ENCODE results near the gene SEC23B.

Gene SEC23B

DNA sequence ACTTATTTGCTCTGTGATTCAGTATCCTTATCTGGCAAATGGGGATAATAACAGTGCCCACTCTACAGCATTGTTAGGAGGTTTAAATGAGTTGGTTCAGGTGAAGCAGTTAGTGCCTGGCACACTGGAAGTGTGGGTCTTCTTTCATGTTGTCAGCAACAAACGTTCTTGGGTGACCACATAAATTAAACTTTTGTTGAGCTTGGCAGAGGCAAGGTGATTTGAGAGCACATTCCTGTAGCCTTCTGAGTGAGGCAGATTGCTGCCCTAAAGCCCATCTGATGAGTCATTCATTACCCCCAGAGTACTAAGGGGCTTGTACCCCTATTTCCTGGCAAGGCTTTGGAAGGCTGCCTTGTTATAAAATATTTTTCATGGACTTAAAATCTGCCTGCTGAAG is 25.8 kb downstream of the SEC23B start:
- no peaks in the 10 kb centered on the region for H3F3A ChIP-seq (ENCODE audit: insufficient read depth, low read length)
- peaks cover 80% of the 10 kb centered on the region for H3K36me3 ChIP-seq (ENCODE audit: insufficient read depth, low read length)
- no peak overlapping the region for H3K9ac ChIP-seq (ENCODE audit: low read length)

DNA sequence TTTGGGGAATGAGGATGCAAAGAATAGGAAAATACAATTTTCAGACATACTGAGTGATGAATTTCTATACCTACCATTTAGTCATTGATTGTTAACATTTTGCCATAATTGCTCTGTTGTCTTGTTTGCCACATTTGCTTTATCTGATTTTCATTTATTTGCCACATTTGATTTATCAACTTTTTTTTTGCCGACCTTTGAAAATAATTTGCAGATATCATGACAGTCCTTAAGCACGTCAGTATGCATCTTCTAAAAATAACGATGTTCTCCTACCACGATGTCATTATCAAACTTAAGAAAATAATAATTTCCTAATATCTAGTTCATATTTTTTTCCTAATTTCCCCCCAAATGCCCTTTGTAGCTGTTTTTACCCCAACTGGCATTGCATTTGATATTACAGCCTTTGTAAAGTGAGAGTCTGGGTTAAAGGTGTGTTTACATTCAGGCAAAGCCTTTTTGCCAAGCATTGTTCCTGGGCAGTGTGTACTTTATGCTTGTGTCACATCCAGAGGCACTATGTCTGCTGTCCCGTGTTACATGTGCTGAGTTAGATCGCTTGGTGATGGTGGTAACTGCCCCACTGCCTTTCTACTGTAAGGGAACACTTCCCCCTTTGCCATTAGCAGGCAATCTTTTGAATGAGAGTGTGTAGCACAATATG is 26.4 kb downstream of the SEC23B start:
- no peaks in the 10 kb centered on the region for H3K9me3 ChIP-seq (ENCODE audit: low read length)
- H3K4me3 ChIP-seq (ENCODE audit: low read depth, low read length, poor library complexity, severe bottlenecking), result no peak overlapping the region
- peaks cover 77% of the 10 kb centered on the region for H3K36me3 ChIP-seq (ENCODE audit: insufficient read depth, low read length)
- H3K4me2 ChIP-seq (ENCODE audit: low read length), result no peak overlapping the region
- H3K9ac ChIP-seq (ENCODE audit: low read length), result no peak overlapping the region
- H3F3A ChIP-seq (ENCODE audit: insufficient read depth, low read length), result no peaks in the 10 kb centered on the region
- H3K79me2 ChIP-seq (ENCODE audit: insufficient read depth, low read length), result no peaks in the 10 kb centered on the region
- TF ChIP-seq, protein P1, sequence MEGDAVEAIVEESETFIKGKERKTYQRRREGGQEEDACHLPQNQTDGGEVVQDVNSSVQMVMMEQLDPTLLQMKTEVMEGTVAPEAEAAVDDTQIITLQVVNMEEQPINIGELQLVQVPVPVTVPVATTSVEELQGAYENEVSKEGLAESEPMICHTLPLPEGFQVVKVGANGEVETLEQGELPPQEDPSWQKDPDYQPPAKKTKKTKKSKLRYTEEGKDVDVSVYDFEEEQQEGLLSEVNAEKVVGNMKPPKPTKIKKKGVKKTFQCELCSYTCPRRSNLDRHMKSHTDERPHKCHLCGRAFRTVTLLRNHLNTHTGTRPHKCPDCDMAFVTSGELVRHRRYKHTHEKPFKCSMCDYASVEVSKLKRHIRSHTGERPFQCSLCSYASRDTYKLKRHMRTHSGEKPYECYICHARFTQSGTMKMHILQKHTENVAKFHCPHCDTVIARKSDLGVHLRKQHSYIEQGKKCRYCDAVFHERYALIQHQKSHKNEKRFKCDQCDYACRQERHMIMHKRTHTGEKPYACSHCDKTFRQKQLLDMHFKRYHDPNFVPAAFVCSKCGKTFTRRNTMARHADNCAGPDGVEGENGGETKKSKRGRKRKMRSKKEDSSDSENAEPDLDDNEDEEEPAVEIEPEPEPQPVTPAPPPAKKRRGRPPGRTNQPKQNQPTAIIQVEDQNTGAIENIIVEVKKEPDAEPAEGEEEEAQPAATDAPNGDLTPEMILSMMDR (IDR thresholded peaks at IDR 0.05; ENCODE audit: low read length), result no peak
- no peak for TF ChIP-seq EZH2 (IDR thresholded peaks at IDR 0.05; ENCODE audit: borderline replicate concordance, low read length)
- no peaks in the 10 kb centered on the region for H3K27me3 ChIP-seq (ENCODE audit: insufficient read depth, low read length)
- no peaks in the 10 kb centered on the region for H4K20me1 ChIP-seq (ENCODE audit: insufficient read depth, low read length)
- H2AFZ ChIP-seq (ENCODE audit: low read length), result no peak overlapping the region
- no peaks in the 10 kb centered on the region for H3K4me1 ChIP-seq (ENCODE audit: insufficient read depth, low read length, severe bottlenecking)
- H3K9me2 ChIP-seq (ENCODE audit: low read depth, low read length), result no peaks in the 10 kb centered on the region
- no peak overlapping the region for H3K27ac ChIP-seq (ENCODE audit: low read depth, low read length, poor library complexity, severe bottlenecking)

More for the DNA sequence above, 25.8 kb downstream of the SEC23B start:
- no peak for TF ChIP-seq EZH2 (IDR thresholded peaks at IDR 0.05; ENCODE audit: borderline replicate concordance, low read length)
- TF ChIP-seq, protein P1 (IDR thresholded peaks at IDR 0.05; ENCODE audit: low read length), result no peak
- Histone ChIP-seq H3K27me3 (ENCODE audit: insufficient read depth, low read length) (no peaks in the 10 kb centered on the region), H3K27ac (ENCODE audit: low read depth, low read length, poor library complexity, severe bottlenecking) (no peak overlapping the region), H3K9me2 (ENCODE audit: low read depth, low read length) (no peaks in the 10 kb centered on the region), H4K20me1 (ENCODE audit: insufficient read depth, low read length) (no peaks in the 10 kb centered on the region), H3K9me3 (ENCODE audit: low read length) (no peaks in the 10 kb centered on the region), H3K4me3 (ENCODE audit: low read depth, low read length, poor library complexity, severe bottlenecking) (no peak overlapping the region), H3K4me1 (ENCODE audit: insufficient read depth, low read length, severe bottlenecking) (no peaks in the 10 kb centered on the region), H3K79me2 (ENCODE audit: insufficient read depth, low read length) (no peaks in the 10 kb centered on the region), H2AFZ (ENCODE audit: low read length) (no peak overlapping the region), H3K4me2 (ENCODE audit: low read length) (no peak overlapping the region)

DNA sequence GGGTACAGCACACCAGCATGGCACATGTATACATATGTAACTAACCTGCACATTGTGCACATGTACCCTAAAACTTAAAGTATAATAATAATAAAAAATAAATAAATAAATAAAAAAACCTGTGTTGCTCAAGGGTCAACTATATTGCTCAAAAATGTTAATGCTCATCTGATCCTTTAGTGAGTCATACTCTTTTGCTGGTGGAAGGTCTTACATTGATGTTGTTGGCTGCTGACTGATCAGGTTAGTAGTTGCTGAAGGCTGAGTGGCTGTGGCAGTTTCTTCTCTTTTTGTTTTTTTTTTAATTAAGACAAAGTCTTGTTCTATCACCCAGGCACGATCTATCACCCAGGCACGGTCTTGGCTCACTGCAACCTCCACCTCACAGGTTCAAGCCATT is 29.9 kb downstream of the SEC23B start:
- no peaks in the 10 kb centered on the region for H3K9me3 ChIP-seq (ENCODE audit: low read length)
- H3K4me1 ChIP-seq (ENCODE audit: insufficient read depth, low read length, severe bottlenecking), result no peaks in the 10 kb centered on the region
- no peak overlapping the region for H2AFZ ChIP-seq (ENCODE audit: low read length)
- no peak overlapping the region for H3K27ac ChIP-seq (ENCODE audit: low read depth, low read length, poor library complexity, severe bottlenecking)
- no peak overlapping the region for H3K9ac ChIP-seq (ENCODE audit: low read length)
- H4K20me1 ChIP-seq (ENCODE audit: insufficient read depth, low read length), result no peaks in the 10 kb centered on the region
- H3K4me2 ChIP-seq (ENCODE audit: low read length), result no peak overlapping the region
- H3K4me3 ChIP-seq (ENCODE audit: low read depth, low read length, poor library complexity, severe bottlenecking), result no peak overlapping the region
- H3K79me2 ChIP-seq (ENCODE audit: insufficient read depth, low read length), result no peaks in the 10 kb centered on the region
- no peaks in the 10 kb centered on the region for H3F3A ChIP-seq (ENCODE audit: insufficient read depth, low read length)
- TF ChIP-seq, protein P1 (IDR thresholded peaks at IDR 0.05; ENCODE audit: low read length), result no peak
- TF ChIP-seq EZH2 (IDR thresholded peaks at IDR 0.05; ENCODE audit: borderline replicate concordance, low read length), result no peak
- H3K9me2 ChIP-seq (ENCODE audit: low read depth, low read length), result no peaks in the 10 kb centered on the region
- peaks cover 66% of the 10 kb centered on the region for H3K36me3 ChIP-seq (ENCODE audit: insufficient read depth, low read length)
- H3K27me3 ChIP-seq (ENCODE audit: insufficient read depth, low read length), result no peaks in the 10 kb centered on the region
